ENCODE data around the gene GPR132. TPM values are rescaled to one million over a fixed set of nuclear protein-coding genes. Genes with fewer than 3 reads are reported as not detected.

The GPR132 gene
- total RNA-seq, 2 donors from 2014 or later = 1.0 TPM

DNA sequence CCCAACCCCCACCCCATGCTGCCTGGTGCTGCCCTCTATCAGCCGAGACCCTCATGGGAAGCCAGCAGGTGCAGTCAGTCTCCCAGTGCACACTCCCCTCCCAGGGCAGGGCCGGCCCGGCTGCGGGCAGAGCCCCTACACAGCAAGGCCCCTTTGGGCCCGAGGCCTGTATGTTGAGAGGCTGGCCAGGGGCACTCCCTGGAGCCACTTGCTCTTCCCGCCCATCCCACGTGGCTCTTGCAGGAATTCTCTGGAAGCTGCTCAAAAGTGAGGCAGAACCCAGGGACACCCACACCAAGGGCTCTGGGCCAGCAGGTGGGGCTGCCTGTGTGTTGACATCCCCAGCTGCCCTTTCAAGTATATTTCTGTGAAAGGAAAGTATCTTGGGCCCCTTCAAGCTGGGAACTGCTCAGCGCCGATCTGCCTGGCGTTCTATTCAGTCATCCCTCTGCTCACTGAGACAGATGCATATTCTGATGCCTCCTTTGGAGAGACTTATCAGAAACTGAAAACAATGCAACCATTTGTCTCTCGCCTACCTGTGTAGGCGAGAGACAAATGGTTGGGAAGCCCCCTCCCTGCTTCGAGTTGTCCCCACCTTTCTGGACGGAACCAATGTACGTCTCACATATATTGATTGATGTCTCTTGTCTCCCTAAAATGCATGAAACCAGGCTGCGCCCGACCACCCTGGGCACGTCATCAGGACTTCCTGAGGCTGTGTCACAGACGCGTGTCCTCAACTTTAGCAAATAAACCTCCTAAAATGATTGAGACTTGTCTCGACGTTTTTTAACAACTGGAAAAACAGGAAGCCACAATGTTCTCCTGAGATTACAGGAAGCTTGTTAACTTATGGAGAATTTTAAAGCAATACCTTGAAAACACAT is 6.0 kb downstream of the GPR132 start:
- intact Hi-C loops (cut with DNase I) = loop anchor here (10.0 kb wide), 1 partner anchor 284 kb away; no protein-coding TSS in a partner anchor
- Histone ChIP-seq H3K9ac (ENCODE audit: low read depth in 2 of 2, low read length in 2 of 2) (no peak overlapping the region), H3K36me3 (no peaks in the 10 kb centered on the region), H3K4me3 (no peak overlapping the region), H3K27me3 (no peaks in the 10 kb centered on the region), H3K27ac (no peak overlapping the region), H3K9me3 (no peaks in the 10 kb centered on the region), H3K4me1 (no peaks in the 10 kb centered on the region)
- no peak for DNase-seq
- TF ChIP-seq, protein P1, sequence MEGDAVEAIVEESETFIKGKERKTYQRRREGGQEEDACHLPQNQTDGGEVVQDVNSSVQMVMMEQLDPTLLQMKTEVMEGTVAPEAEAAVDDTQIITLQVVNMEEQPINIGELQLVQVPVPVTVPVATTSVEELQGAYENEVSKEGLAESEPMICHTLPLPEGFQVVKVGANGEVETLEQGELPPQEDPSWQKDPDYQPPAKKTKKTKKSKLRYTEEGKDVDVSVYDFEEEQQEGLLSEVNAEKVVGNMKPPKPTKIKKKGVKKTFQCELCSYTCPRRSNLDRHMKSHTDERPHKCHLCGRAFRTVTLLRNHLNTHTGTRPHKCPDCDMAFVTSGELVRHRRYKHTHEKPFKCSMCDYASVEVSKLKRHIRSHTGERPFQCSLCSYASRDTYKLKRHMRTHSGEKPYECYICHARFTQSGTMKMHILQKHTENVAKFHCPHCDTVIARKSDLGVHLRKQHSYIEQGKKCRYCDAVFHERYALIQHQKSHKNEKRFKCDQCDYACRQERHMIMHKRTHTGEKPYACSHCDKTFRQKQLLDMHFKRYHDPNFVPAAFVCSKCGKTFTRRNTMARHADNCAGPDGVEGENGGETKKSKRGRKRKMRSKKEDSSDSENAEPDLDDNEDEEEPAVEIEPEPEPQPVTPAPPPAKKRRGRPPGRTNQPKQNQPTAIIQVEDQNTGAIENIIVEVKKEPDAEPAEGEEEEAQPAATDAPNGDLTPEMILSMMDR (IDR thresholded peaks at IDR 0.05) = no peak

DNA sequence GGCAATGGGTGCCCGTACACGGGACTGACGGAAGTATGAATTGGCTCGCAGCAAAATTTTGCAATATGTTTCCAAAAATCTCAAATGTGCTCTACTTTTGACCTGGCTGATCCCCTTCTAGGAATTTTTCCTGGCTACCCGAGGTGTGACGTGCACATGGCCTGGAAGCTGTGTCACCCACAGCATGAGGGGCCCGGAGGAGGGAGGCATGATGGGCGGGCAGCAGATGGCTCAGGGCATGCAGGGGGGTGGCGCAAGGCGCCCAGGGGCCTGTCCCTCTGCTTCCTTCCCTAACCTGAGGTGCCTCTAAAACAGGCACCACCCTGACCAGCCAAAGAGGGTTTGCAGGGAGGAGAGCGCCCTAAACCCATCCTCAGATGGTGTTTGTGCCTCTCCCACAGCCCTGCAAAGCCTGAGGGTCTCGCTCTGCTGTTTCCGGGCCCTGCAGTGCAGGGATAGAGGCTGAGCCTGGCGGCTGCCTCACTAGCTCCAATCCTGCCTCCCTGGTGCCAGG is 6.7 kb downstream of the GPR132 start:
- H3K9ac ChIP-seq (ENCODE audit: low read depth in 2 of 2, low read length in 2 of 2) = no peak overlapping the region
- intact Hi-C loops (cut with DNase I) = loop anchor here (10.0 kb wide), 1 partner anchor 284 kb away; no protein-coding TSS in a partner anchor
- no peak overlapping the region for H3K27ac ChIP-seq
- no peak for DNase-seq
- TF ChIP-seq, protein P1 (IDR thresholded peaks at IDR 0.05) = no peak
- no peaks in the 10 kb centered on the region for H3K36me3 ChIP-seq
- no peak overlapping the region for H3K4me3 ChIP-seq
- no peaks in the 10 kb centered on the region for H3K27me3 ChIP-seq
- no peaks in the 10 kb centered on the region for H3K4me1 ChIP-seq
- no peaks in the 10 kb centered on the region for H3K9me3 ChIP-seq

DNA sequence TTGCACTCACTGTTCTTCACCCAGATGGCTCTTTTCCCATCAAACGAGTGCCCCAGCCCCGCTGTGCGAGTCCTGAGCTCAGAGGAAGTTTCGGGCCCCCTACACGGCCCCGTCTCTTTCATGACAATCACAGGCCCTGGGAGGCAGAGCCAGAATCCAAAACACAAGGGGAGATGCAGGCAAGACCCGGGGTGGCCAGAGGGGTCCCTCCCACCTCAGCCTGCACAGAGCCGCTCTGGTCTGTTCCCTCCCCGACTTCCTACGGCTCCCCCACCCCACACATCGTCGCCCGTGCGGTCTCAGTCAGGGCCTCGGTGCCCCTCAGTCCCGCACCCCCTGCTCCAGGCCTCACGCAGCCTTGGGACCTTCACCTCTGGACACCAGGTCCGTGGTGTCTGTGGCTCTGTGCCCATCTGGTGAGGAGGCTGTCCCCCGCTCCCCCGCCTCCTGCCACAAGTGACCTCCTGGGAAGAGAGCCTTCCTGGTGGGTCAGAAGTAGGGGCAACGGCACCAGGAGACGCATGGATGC is 8.9 kb downstream of the GPR132 start:
- DNase-seq = no peak
- Histone ChIP-seq H3K9ac (ENCODE audit: low read depth in 2 of 2, low read length in 2 of 2) (no peak overlapping the region), H3K36me3 (no peaks in the 10 kb centered on the region), H3K27ac (no peak overlapping the region), H3K4me3 (no peak overlapping the region), H3K27me3 (no peaks in the 10 kb centered on the region), H3K9me3 (no peaks in the 10 kb centered on the region), H3K4me1 (no peaks in the 10 kb centered on the region)
- TF ChIP-seq, protein P1 (IDR thresholded peaks at IDR 0.05) = no peak
- intact Hi-C loops (cut with DNase I) = loop anchor here (10.0 kb wide), 1 partner anchor 282 kb away; no protein-coding TSS in a partner anchor

DNA sequence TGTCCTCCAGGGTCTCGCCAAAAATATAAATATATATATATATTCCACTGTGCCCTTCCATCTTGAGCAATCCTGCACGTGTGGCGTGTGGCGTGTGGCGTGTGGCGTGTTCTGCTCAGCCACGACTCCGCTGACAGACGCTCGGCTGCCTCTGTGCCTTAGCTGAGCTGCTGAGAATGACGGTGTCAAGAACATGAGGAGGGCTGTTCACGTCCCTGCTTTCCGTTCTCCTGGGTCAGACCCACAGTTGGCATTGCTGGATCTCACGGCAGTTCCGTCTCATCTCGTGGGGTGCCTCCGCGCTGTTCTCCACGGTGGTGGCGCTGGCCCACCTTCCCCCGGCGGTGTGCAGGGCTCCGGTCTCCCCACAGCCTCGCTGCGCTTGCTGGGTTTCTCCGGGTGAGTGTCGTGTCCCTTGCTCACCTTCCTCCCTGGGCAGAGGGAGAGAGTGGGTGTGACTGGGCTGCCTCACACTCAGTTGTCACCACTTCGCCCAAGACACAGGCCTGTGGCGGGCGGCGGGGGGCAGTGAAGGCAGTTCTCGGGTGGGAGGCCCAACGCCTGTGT is 9.4 kb downstream of the GPR132 start:
- intact Hi-C loops (cut with DNase I) = loop anchor here (10.0 kb wide), 1 partner anchor 281 kb away; no protein-coding TSS in a partner anchor
- no peak overlapping the region for H3K4me3 ChIP-seq
- no peaks in the 10 kb centered on the region for H3K36me3 ChIP-seq
- no peak for DNase-seq
- no peaks in the 10 kb centered on the region for H3K27me3 ChIP-seq
- H3K9me3 ChIP-seq = no peaks in the 10 kb centered on the region
- H3K4me1 ChIP-seq = no peaks in the 10 kb centered on the region
- no peak overlapping the region for H3K27ac ChIP-seq
- no peak overlapping the region for H3K9ac ChIP-seq (ENCODE audit: low read depth in 2 of 2, low read length in 2 of 2)
- TF ChIP-seq, protein P1 (IDR thresholded peaks at IDR 0.05) = no peak

DNA sequence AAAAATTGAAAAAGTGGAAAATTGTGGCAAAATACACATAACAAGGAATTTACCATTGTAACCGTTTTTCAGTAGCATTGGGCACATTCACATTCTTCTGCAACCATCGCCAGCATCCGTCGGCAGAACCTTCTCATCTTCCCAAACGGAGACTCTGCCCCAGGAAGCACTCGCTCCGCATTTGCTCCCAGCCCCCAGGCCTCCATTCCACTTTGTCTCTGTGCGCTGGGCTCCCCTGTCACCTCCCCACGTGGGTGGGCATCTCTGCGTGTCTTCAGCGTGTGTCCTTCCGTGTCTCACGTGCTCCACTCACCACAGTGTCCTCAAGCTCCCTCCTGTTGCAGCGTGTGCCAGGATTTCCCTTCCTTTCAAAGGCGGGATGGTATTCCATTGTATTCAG is 9.9 kb downstream of the GPR132 start:
- Histone ChIP-seq H3K4me3 (no peak overlapping the region), H3K27me3 (no peaks in the 10 kb centered on the region), H3K36me3 (no peaks in the 10 kb centered on the region), H3K4me1 (no peaks in the 10 kb centered on the region), H3K9ac (ENCODE audit: low read depth in 2 of 2, low read length in 2 of 2) (no peak overlapping the region), H3K27ac (no peak overlapping the region), H3K9me3 (no peaks in the 10 kb centered on the region)
- TF ChIP-seq, protein P1 (IDR thresholded peaks at IDR 0.05) = no peak
- intact Hi-C loops (cut with DNase I) = loop anchor here (10.0 kb wide), 1 partner anchor 281 kb away; no protein-coding TSS in a partner anchor
- no peak for DNase-seq
